Measurements from ENCODE around the gene WNT3. TPM values are rescaled to one million over a fixed set of nuclear protein-coding genes. Genes with fewer than 3 reads are reported as not detected.
"Not testable (repeated sequence)": the region's sequence is repeated elsewhere in the genome, so short reads cannot be mapped to it uniquely, and the experiment has no call there.

Gene WNT3
- total RNA-seq, 1 donor: 1.1 TPM

DNA sequence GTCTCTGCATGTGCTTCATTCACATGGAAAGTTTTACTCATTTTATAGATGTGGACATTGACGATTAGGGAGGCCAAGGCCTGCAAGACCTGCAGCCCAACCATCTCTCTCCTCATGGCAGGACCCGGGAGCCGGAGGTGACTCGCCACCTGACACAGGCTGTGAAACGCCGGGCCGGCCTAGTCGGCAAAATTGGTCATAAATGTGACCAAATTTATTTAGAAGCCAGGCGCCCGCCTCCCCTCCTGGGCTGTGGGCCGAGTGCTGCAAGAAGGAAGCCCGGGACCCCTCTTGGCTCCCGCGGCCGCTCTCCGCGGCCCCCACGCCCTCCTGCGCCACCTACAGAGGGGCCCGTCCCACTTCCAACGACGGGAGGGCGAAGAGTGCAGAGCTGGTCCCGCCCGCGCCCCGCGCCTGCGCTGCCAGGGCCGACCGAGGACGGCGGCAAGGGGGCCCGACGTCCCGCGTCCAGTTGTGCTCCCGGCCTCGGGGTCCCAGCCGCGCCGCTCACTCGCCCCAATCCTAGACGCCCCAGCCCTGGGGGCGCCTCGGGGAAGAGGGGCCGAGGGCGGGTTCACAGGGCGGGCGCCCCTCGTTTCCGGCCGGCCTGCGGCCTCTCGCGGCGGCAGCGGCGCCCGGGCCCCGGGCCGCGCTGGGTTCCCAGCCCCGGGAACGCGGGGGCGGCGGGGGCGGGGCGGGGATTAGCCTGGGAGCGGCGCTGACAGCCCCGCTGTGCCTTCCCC is 47.5 kb downstream of the WNT3 start:
- Histone ChIP-seq H3K4me3 (ENCODE audit: insufficient read depth, low read length) (peak overlapping the region; percentile 65), H3K4me1 (ENCODE audit: insufficient read depth, low read length) (peaks cover 14% of the 10 kb centered on the region), H2AFZ (ENCODE audit: low read length) (peak overlapping the region; percentile 72), H3K36me3 (ENCODE audit: insufficient read depth, low read length) (no peaks in the 10 kb centered on the region), H3K27ac (ENCODE audit: low read depth, low read length) (no peak overlapping the region), H3K4me2 (ENCODE audit: insufficient read depth, low read length) (peak overlapping the region; percentile 77), H4K20me1 (ENCODE audit: insufficient read depth, low read length) (no peaks in the 10 kb centered on the region), H3K27me3 (ENCODE audit: insufficient read depth, low read length) (no peaks in the 10 kb centered on the region), H3K79me2 (ENCODE audit: insufficient read depth, low read length) (no peaks in the 10 kb centered on the region), H3K9me3 (ENCODE audit: low read depth, low read length) (no peaks in the 10 kb centered on the region)
- TF ChIP-seq, protein P1, sequence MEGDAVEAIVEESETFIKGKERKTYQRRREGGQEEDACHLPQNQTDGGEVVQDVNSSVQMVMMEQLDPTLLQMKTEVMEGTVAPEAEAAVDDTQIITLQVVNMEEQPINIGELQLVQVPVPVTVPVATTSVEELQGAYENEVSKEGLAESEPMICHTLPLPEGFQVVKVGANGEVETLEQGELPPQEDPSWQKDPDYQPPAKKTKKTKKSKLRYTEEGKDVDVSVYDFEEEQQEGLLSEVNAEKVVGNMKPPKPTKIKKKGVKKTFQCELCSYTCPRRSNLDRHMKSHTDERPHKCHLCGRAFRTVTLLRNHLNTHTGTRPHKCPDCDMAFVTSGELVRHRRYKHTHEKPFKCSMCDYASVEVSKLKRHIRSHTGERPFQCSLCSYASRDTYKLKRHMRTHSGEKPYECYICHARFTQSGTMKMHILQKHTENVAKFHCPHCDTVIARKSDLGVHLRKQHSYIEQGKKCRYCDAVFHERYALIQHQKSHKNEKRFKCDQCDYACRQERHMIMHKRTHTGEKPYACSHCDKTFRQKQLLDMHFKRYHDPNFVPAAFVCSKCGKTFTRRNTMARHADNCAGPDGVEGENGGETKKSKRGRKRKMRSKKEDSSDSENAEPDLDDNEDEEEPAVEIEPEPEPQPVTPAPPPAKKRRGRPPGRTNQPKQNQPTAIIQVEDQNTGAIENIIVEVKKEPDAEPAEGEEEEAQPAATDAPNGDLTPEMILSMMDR (IDR thresholded peaks at IDR 0.05; ENCODE audit: extremely low read depth, low read depth, low read length): no peak
- peak; percentile 94 for DNase-seq (ENCODE audit: insufficient read length, low spot score, missing footprints)

DNA sequence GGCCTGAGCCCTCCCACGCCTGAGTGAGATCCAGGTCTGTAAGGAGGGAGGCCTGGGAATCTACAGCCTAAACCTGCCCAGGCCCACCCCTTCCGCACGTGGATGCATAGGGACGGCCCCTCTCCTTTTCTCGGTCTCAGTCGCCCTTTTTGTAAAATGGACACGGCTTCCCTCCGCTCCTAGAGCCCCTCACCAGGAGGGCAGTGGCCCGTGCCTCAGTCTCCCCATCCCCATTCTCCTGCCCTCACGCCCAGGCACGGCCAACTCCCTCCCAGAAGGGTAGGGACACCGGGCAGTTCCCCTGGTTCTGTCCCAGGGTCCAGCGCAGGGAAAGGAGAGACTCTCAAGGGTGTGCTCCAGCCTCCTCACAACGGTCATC is 48.1 kb downstream of the WNT3 start:
- Histone ChIP-seq H3K4me1 (ENCODE audit: insufficient read depth, low read length) (peaks cover 15% of the 10 kb centered on the region), H2AFZ (ENCODE audit: low read length) (peak overlapping the region; percentile 72), H3K27ac (ENCODE audit: low read depth, low read length) (no peak overlapping the region), H3K4me3 (ENCODE audit: insufficient read depth, low read length) (peak overlapping the region; percentile 65), H3K27me3 (ENCODE audit: insufficient read depth, low read length) (no peaks in the 10 kb centered on the region), H3K36me3 (ENCODE audit: insufficient read depth, low read length) (no peaks in the 10 kb centered on the region), H4K20me1 (ENCODE audit: insufficient read depth, low read length) (no peaks in the 10 kb centered on the region), H3K9me3 (ENCODE audit: low read depth, low read length) (no peaks in the 10 kb centered on the region), H3K79me2 (ENCODE audit: insufficient read depth, low read length) (no peaks in the 10 kb centered on the region), H3K4me2 (ENCODE audit: insufficient read depth, low read length) (peak overlapping the region; percentile 77)
- TF ChIP-seq, protein P1 (IDR thresholded peaks at IDR 0.05; ENCODE audit: extremely low read depth, low read depth, low read length): no peak
- DNase-seq (ENCODE audit: insufficient read length, low spot score, missing footprints): no peak

DNA sequence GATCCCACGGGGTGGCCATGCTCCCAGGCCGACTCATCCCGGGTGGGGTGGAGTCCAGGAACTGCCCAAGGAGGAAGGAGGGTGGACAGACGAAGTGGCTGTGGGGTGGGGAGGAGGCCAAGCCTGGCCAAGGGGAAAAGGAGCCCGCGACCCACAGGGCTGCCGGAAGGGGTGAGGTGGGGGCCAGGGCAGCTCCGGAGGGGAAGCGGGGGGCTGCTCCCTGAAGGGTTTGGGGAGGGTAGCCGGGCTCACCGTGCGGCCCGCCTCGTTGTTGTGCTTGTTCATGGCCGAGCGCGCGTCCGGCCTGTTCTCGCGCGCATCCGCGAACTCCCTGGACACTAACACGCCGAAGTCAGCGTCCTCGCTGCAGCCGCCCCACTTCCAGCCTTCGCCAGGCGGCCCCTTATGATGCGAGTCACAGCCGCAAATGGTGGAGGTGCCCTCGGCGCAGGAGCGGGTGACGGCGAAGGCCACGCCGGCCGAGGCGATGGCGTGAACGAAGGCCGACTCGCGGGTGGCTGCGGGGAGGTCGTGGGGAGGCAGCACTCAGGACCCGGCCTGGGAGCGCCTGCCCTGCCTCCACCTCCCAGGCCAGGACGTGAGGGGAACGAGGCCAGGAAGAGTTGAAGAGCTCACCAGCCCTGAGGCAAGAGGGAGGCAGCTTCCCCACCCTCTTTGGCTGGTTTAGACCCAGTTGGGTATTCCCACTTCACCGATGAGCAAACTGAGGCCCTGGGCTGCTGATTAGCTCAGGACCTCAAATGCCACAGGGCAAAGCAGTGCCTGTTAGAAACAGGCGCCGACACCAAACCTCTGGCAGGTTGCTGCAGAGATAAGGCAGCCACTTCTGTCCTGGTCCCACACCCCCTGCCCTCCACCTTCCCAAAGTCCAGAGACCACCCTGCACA is 48.7 kb downstream of the WNT3 start:
- Histone ChIP-seq H3K27ac (ENCODE audit: low read depth, low read length) (no peak overlapping the region), H3K79me2 (ENCODE audit: insufficient read depth, low read length) (no peaks in the 10 kb centered on the region), H3K9me3 (ENCODE audit: low read depth, low read length) (no peaks in the 10 kb centered on the region), H3K4me2 (ENCODE audit: insufficient read depth, low read length) (peak overlapping the region; percentile 70), H4K20me1 (ENCODE audit: insufficient read depth, low read length) (no peaks in the 10 kb centered on the region), H3K4me3 (ENCODE audit: insufficient read depth, low read length) (peak overlapping the region; percentile 63), H2AFZ (ENCODE audit: low read length) (peak overlapping the region; percentile 80), H3K4me1 (ENCODE audit: insufficient read depth, low read length) (peaks cover 21% of the 10 kb centered on the region), H3K27me3 (ENCODE audit: insufficient read depth, low read length) (no peaks in the 10 kb centered on the region), H3K36me3 (ENCODE audit: insufficient read depth, low read length) (no peaks in the 10 kb centered on the region)
- DNase-seq (ENCODE audit: insufficient read length, low spot score, missing footprints): peak; percentile 93
- TF ChIP-seq, protein P1 (IDR thresholded peaks at IDR 0.05; ENCODE audit: extremely low read depth, low read depth, low read length): no peak

DNA sequence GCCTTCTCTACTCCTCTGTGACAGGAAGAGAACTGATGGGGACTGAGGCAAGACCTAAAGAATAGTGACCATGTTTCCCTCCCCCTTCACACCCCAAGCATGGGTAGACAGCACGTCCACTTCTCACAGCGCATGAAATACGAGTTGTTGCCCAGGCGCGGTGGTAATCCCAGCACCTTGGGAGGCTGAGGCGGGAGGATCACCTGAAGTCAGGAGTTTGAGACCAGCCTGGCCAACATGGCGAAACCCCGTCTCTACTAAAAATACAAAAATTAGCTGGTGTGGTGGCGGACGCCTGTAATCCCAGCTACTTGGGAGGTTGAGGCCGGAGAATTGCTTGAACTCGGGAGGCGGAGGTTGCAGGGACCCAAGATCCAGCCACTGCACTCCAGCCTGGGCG is 49.6 kb downstream of the WNT3 start:
- H3K9me3 ChIP-seq (ENCODE audit: low read depth, low read length); H3K79me2 ChIP-seq (ENCODE audit: insufficient read depth, low read length); H2AFZ ChIP-seq (ENCODE audit: low read length); H3K27me3 ChIP-seq (ENCODE audit: insufficient read depth, low read length); DNase-seq (ENCODE audit: insufficient read length, low spot score, missing footprints); H3K36me3 ChIP-seq (ENCODE audit: insufficient read depth, low read length); H3K4me3 ChIP-seq (ENCODE audit: insufficient read depth, low read length); H4K20me1 ChIP-seq (ENCODE audit: insufficient read depth, low read length); H3K27ac ChIP-seq (ENCODE audit: low read depth, low read length); H3K4me2 ChIP-seq (ENCODE audit: insufficient read depth, low read length): not testable (repeated sequence)
- H3K4me1 ChIP-seq (ENCODE audit: insufficient read depth, low read length): peaks cover 27% of the 10 kb centered on the region

All from osteoblast (primary cell).